Measurements from ENCODE around the gene DNASE2B.
"Not testable (repeated sequence)": the region's sequence is repeated elsewhere in the genome, so short reads cannot be mapped to it uniquely, and the experiment has no call there.

DNASE2B gene

DNA sequence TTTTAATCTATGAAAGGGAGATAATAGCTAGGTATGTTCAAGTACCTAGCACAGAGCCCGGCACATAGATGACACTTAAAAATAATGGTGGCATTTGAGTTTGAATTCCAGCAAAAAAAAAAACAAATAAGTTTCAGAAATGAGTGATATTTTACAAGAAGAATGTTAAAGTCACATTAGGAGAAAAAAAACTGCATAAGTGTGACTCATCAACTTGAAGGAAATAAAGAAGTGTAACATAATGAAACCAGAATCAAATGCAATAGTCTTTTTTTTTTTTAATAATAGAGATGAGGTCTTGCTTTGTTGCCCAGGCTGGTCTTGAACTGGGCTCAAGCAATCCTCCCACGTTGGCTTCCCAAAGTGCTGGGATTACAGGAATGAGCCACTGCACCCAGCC is 17.1 kb downstream of the DNASE2B start:
- no peak for DNase-seq (ENCODE audit: low read depth)

DNA sequence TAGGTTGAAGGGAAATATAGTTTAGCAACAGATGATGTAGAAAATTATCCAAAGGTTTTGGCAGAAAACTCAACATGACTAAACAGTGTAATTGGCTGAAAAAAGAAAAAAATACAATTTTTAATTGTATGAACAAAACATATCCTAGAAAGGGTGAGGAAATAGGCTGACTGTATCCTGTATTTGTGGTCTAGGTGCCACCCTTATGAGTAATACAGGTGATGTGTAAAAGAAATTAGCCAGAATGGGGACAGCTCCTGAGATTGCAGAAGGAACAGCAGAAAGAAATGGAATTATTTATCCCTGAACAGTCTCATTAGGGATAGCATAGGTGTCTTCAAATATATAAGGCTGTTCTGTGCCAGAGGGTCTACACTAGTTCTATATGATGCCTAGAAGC is 24.6 kb downstream of the DNASE2B start:
- no peak for DNase-seq (ENCODE audit: low read depth)

GRCh38 chr1:84424513-84425149 is 26.3 kb downstream of the DNASE2B start:
- no peak for DNase-seq (ENCODE audit: low read depth)

DNA sequence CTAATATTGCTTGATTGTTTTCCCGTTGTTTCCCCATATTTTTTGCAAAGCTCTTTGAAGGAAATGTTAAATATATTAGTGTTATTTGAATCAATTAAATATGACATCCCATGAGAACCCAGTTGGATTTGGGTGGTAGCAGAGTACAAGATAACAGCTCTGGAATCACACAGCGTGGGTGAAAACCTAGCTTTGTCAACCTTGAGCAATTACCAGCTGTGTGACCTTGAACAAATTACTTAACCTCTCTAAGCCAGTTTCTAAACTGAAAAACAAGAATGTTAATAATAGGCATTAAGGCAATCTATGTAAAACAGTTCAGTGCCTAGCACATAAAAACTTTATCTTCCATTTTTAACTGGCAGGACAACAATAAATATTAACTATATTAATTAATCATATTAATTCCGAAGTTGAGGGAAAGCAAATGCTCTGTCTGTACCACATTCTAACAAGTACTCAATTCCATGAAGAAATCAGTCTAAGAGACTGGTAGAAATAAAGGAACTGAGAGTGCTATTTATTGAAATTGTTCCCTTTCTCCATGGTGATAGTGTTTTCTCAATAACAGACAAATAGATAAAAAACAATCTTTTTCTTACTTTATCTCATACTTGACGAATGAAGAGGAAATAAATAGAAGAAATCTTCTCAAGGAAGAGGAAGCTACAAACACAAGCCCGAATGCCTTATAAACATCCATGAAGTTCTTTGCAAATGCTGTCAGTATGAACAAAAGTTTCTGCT is 27.0 kb downstream of the DNASE2B start:
- no peak for DNase-seq (ENCODE audit: low read depth)

DNA sequence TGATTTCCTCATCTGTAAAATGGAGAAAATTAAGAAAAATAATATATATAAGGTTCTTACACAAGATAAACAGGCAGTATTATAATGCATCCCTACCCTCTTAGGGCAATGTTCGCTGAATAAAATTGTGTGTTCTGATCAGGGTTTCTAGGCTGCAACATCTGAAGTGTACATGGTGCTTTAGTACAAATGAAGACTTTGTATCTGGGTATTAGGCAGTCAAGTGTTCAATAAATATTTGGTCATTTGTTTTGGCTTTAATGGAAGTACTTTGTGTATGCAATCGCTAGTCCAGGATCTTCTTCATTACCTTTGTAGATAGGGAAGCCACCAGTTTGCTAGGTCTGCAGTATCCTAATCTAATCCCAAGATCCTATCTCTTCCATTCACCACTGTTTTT is 28.1 kb downstream of the DNASE2B start:
- DNase-seq (ENCODE audit: low read depth) = no peak

DNA sequence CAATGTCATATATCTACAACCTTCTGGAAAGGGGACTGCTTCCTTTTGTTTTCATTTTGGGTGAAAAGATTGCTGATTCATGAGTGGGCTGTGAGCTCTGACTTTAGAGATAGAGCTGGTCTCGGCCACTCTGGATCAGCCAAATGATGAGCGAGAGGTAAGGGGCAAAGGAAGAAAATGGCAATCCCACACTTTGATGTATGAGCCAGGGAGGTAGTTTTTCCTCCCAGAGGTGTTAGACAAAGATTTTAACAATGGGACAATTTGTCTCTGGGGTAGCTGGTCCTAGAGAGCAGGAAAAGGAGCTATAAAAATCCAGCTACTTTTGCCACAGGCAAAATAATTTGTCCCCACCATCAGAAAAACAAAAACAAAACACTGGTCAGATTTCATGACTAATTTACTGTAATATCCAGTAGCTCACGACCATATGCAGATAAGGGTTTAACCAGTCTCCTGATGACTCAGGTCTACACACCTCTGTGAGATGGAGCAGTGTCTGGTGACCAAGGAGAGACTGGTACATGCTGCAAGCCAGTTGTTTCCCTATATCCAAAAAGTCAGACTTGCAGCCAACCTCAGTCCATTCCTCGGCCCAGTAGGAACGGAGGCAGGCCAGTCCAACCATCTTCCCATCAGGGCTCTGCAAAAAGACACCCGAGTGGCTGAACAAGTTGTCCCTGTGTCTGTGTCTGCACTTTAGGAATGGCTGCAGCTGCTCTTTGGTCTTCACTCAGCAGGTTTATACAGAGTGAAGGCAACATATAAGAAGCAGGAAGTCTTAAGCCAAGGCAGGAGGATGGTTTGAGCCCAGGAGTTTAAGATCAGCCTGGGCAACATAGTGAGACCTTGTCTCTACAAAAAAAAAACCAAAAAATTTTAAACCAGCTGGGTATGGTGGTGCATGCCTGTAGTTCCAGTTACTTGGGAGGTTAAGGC is 29.2 kb downstream of the DNASE2B start:
- no peak for DNase-seq (ENCODE audit: low read depth)

- DNase-seq (ENCODE audit: low read depth) = no peak
Observed at GRCh38 chr1:84428235-84428634, 30.0 kb downstream of the DNASE2B start.

DNA sequence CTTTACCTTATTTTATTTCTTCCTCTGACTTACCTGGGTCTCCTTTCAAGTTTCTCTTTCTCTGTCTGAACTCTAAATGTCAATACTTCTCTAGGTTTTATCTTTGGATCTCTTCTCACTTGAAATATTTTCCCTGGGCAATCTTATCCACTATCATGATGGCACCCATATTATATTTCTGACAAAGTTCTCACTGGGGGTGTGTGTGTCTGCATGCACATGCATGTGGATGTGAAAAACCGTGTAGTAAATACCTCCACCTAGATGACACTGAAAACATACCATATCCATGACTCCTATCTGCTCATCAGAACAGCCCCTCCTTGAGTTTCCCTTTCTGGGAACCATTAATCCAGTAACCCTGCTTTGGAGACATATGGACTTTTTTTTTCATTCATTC is 30.9 kb downstream of the DNASE2B start:
- DNase-seq (ENCODE audit: low read depth) = no peak

- no peak for DNase-seq (ENCODE audit: low read depth)
Observed at GRCh38 chr1:84430546-84430945, 32.3 kb downstream of the DNASE2B start.

DNA sequence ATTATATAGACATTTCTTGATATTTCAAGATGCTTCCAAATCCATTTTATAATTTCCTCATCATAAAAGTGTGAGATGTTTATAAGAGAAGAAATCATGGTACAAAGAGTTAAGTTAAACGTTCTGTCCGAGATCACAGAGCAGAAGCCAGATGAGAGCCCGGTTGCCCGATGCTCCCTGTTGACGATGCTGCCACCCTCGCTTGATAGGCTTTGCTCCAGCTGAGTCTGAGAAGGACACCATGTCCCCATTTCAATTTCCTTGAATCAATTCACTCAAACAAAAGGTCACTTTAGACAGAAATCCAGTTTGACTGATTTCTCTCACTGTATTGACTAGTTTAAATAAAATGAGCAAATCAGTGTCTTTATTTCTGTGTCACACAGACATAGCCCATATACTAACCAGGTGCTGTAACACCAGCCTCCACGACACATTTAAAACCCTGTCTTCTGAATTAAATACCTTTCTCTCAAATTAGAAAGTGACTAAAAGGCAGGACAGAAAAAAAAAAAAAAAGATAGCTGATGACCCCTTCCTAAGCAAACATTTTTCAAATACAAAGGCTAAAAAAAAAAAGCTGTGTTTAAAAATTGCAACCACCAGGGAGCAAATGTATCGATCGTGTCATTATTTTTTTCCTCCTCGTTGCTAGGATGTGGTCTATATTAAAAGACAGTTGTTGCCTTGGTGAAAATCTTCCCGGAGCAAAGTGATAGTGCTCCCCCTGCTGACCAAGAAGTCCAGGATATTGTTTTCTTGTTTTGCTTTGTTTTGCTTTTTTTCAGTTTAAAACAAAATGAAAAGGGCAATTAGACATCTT is 35.2 kb downstream of the DNASE2B start:
- DNase-seq (ENCODE audit: low read depth) = no peak

- DNase-seq (ENCODE audit: low read depth) = no peak
Observed at GRCh38 chr1:84434081-84434769, 35.9 kb downstream of the DNASE2B start.

GRCh38 chr1:84434801-84435549 is 36.7 kb downstream of the DNASE2B start:
- no peak for DNase-seq (ENCODE audit: low read depth)

GRCh38 chr1:84436876-84437655 is 38.8 kb downstream of the DNASE2B start:
- DNase-seq (ENCODE audit: low read depth) = no peak

DNA sequence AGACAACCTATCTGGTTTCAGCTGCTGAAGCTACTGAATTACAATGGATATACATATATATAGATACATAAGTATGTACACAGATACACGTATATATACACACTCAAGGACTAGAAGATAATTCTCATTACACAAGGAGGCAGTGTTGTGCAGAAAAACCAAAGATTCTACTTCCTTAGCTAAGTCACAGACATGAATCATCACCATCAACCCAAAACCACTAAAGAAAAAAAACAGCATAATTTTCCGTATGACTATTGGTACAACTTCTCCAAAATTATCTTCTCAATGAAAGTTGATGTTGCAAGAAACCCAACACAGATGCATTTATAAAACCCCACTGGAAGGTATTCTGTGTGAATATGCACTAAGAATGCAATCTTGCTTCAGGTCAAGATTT is 44.0 kb downstream of the DNASE2B start:
- no peak for DNase-seq (ENCODE audit: low read depth)

DNA sequence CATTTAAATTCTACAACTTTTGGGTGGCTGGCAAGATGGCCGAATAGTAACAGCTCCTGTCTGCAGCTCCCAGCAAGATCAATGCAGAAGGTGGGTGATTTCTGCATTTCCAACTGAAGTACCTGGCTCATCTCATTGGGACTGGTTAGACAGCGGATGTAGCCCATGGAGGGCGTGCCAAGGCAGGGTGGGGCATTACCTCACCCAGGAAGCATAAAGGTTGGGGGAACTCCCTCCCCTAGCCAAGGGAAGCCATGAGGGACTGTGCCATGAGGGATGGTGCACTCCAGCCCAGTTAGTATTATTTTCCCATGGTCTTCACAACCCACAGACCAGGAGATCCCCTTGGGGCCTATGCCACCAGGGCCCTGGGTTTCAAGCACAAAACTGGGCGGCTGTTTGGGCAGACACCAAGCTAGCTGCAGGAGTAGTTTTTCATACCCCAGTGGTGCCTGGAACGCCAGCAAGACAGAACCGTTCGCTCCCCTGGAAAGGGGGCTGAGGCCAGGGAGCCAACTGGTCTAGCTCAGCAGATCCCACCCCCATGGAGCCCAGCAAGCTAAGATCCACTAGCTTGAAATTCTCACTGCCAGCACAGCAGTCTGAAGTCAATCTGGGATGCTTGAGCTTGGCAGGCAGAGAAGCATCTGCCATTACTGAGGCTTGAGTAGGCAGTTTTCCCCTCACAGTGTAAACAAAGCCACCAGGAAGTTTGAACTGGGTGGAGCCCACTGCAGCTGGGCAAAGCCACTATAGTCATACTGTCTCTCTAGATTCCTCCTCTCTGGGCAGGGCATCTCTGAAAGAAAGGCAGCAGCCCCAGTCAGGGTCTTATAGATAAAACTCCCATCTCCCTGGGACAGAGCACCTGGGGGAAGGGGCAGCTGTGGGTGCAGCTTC is 44.7 kb downstream of the DNASE2B start:
- not testable (repeated sequence) for DNase-seq (ENCODE audit: low read depth)

DNA sequence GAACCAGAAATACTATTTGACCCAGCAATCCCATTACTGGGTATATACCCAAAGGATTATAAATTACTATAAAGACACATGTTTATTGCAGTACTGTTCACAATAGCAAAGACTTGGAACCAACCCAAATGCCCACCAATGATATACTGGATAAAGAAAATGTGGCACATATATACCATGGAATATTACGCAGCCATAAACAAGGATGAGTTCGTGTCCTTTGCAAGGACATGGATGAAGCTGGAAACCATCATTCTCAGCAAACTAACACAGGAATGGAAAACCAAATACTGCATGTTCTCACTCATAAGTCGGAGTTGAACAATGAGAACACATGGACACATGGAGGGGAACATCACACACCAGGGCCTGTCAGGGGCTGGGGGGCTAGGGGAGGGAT is 50.4 kb downstream of the DNASE2B start:
- DNase-seq (ENCODE audit: low read depth) = not testable (repeated sequence)

DNA sequence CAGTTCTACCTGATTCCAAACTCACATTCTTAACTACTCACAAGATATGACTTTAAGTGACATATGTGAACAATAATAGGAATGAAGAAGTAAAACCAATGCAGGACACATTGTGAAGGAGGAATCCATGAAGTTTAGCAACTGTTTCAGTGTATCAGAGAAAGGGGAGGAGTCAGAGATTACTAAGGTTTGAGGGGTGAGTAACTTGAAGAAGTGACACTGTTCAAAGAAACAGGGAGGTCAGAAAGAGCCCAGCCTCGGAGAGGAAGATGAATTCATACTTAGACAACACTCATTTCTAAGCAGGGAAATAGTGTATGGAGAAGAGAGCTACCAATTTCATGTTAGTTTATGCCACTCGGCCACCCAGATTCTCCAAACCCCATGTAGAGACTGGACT is 52.6 kb downstream of the DNASE2B start:
- DNase-seq (ENCODE audit: low read depth) = no peak

DNA sequence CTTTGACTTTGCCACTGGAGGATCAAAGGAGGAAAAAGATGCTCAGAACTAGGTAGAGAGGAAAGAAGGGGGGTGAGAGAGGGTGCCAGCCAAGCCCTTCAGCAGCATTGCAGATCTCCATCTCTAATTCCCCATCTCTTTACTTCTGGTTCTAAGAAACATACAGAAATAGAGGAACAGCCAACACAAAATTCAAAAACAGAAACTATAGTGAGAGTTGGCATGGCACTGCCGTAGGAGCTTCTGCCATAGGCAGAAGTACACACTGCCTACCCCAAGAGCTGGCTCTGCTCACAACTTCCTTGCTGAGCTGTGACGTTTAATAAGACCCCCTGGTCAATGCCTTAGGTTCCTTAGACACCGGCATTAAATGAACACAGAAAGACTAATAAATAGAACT is 54.2 kb downstream of the DNASE2B start:
- no peak for DNase-seq (ENCODE audit: low read depth)

DNA sequence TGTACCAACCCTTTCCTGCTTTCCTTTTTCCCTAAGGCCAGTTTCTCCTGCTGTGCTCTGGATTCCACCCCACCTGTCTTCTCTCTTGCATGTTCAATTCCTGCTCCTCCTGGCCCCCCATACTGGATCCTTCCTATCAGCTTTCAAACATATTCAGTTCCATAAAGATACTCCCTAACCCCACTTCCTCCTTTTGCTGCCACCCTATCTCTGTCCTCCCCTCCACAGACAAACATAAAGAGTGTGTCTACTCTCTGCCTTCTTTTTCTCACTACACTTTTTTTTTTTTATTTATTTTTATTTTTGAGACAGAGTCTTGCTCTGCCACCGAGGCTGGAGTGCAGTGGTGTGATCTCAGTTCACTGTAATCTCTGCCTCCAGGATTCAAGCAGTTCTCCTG is 63.8 kb downstream of the DNASE2B start:
- no peak for DNase-seq (ENCODE audit: low read depth)

Data from stimulated activated CD8-positive, alpha-beta memory T cell treated with anti-CD3 and anti-CD28 coated beads, Interleukin-7, amount 100 ng/mL, for 24 hours (primary cell).